ENCODE measurements around the gene CD3E. TPM values are rescaled to one million over a fixed set of nuclear protein-coding genes. Genes with fewer than 3 reads are reported as not detected.

CD3E gene
- total RNA-seq, 2 donors from 2014 or later: 338 to 500 TPM

- no peak for ATAC-seq (replicated peaks)
- Mint-ChIP-seq H3K27me3 (no peaks in the 10 kb centered on the region), H3K4me1 (peaks cover 7% of the 10 kb centered on the region), H3K4me3 (no peak overlapping the region), H3K36me3 (ENCODE audit: low read depth) (no peaks in the 10 kb centered on the region), H3K9me3 (no peaks in the 10 kb centered on the region), H3K27ac (no peak overlapping the region)
These were observed 20.8 kb downstream of the CD3E start for GRCh38 chr11:118325283-118325682.

GRCh38 chr11:118328745-118329144, 24.2 kb downstream of the CD3E start:
- H3K4me1 Mint-ChIP-seq: no peaks in the 10 kb centered on the region
- ATAC-seq (replicated peaks): no peak
- no peak overlapping the region for H3K4me3 Mint-ChIP-seq
- H3K27ac Mint-ChIP-seq: no peak overlapping the region
- H3K27me3 Mint-ChIP-seq: no peaks in the 10 kb centered on the region
- no peaks in the 10 kb centered on the region for H3K9me3 Mint-ChIP-seq
- H3K36me3 Mint-ChIP-seq (ENCODE audit: low read depth): no peaks in the 10 kb centered on the region

DNA sequence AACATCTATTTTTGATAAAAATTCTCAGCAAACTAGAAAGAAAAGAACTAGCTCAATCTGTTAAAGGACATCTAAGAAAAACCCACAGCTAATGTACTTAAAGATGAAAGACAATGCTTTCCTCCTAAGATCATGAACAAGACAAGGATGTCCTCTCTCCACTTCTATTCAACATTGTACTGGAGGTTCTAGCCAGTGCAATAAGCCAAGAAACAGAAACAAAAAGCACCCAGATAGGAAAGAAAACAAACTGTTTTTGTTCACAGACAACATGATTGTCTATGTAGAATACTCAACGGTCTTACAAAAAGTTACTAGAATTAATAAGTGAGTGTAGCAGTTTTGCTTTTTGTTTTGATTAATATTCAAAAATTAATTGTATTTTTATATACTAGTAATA, 30.2 kb downstream of the CD3E start:
- Mint-ChIP-seq H3K27me3 (no peaks in the 10 kb centered on the region), H3K4me1 (peaks cover 19% of the 10 kb centered on the region), H3K27ac (peak overlapping the region; percentile 77), H3K36me3 (ENCODE audit: low read depth) (peaks cover 39% of the 10 kb centered on the region), H3K9me3 (no peaks in the 10 kb centered on the region), H3K4me3 (peak overlapping the region; percentile 70)
- no peak for ATAC-seq (replicated peaks)

DNA sequence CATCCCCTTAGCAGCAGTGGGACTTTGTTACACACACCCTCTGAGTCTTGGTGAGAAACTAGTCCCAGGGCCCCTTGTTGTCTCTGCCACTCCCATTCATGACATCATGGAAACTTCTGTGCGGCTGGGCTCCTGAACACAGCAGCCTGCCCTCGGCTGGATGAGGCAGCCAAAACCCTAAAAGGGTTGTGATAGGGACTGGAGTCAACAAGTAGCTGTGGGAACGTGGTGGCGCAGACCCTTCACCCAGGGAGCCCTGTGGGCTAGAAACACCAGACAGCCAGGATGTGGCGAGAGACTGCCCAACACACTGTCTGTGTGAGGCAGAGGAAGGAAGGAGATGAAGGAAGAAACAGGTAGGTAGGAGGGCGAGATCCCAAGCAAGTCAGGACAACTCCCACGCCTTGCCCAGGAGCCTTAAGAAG, 34.1 kb downstream of the CD3E start:
- peaks cover 68% of the 10 kb centered on the region for H3K36me3 Mint-ChIP-seq (ENCODE audit: low read depth)
- H3K4me1 Mint-ChIP-seq: peaks cover 29% of the 10 kb centered on the region
- peak; percentile 74 for ATAC-seq (replicated peaks)
- H3K4me3 Mint-ChIP-seq: peak overlapping the region; percentile 91
- H3K27ac Mint-ChIP-seq: peak overlapping the region; percentile 99
- H3K9me3 Mint-ChIP-seq: no peaks in the 10 kb centered on the region
- H3K27me3 Mint-ChIP-seq: no peaks in the 10 kb centered on the region

- H3K27me3 Mint-ChIP-seq: no peaks in the 10 kb centered on the region
- H3K4me1 Mint-ChIP-seq: peaks cover 33% of the 10 kb centered on the region
- H3K9me3 Mint-ChIP-seq: no peaks in the 10 kb centered on the region
- peaks cover 68% of the 10 kb centered on the region for H3K36me3 Mint-ChIP-seq (ENCODE audit: low read depth)
- ATAC-seq (replicated peaks): peak; percentile 11
- H3K4me3 Mint-ChIP-seq: peak overlapping the region; percentile 91
- peak overlapping the region; percentile 99 for H3K27ac Mint-ChIP-seq
These were observed 34.9 kb downstream of the CD3E start for GRCh38 chr11:118339281-118339961.

DNA sequence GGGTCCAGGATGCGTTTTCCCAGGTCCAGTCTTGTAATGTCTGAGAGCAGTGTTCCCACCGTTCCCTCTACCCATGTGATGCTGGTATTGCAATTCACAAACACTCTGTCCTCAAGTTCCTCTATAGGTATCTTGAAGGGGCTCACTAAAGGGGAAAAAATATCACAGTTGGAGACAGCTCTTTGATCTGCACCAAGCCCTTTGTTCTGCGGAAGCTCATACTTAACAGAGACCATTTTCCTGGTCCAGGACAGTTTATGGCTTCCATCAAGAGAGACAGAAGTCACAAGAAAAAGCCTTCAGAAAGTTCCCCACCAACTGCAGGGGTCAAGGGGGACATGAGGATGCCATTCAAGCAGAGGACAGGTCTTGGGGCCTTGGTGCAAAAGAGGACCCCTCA, 35.9 kb downstream of the CD3E start:
- Mint-ChIP-seq H3K36me3 (ENCODE audit: low read depth) (peaks cover 70% of the 10 kb centered on the region), H3K4me1 (peaks cover 35% of the 10 kb centered on the region), H3K9me3 (no peaks in the 10 kb centered on the region), H3K27me3 (no peaks in the 10 kb centered on the region), H3K4me3 (peak overlapping the region; percentile 91), H3K27ac (peak overlapping the region; percentile 99)
- no peak for ATAC-seq (replicated peaks)

GRCh38 chr11:118341261-118341660, 36.7 kb downstream of the CD3E start:
- Mint-ChIP-seq H3K27me3 (no peaks in the 10 kb centered on the region), H3K9me3 (no peaks in the 10 kb centered on the region), H3K4me1 (peaks cover 39% of the 10 kb centered on the region), H3K36me3 (ENCODE audit: low read depth) (peaks cover 74% of the 10 kb centered on the region), H3K4me3 (peak overlapping the region; percentile 91), H3K27ac (peak overlapping the region; percentile 99)
- no peak for ATAC-seq (replicated peaks)

DNA sequence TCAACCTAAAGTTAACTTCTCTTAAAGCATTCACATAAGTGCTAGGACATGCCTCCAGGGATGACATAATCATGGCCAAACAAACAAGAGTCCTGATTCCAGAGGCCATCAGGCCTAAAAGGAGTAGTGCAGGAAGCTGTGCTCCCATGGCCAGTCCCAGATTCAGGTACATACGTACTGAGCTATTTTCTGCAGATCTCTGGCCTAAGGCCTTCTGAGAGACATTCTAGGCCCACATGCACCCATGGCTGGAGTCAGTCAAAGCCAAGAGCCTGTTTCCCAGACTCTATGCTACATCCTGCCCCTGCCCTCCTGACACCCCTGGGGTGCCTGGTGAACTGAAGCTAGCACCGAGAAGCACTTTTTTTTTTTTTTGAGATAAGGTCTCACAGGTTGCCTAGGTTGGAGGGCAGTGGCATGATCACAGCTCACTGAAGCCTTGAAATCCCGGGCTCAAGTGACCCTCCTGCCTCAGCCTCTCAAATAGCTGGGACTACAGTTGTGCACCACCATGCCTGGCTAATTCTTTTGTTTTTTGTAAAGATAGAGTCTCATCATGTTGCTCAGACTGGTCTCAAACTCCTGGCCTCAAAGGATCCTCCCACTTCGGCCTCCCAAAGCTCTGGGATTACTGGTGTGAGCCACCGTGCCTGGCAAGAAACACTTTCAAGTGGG, 37.4 kb downstream of the CD3E start:
- H3K4me3 Mint-ChIP-seq: peak overlapping the region; percentile 91
- no peak for ATAC-seq (replicated peaks)
- H3K27me3 Mint-ChIP-seq: no peaks in the 10 kb centered on the region
- peak overlapping the region; percentile 99 for H3K27ac Mint-ChIP-seq
- H3K4me1 Mint-ChIP-seq: peaks cover 43% of the 10 kb centered on the region
- no peaks in the 10 kb centered on the region for H3K9me3 Mint-ChIP-seq
- peaks cover 73% of the 10 kb centered on the region for H3K36me3 Mint-ChIP-seq (ENCODE audit: low read depth)

DNA sequence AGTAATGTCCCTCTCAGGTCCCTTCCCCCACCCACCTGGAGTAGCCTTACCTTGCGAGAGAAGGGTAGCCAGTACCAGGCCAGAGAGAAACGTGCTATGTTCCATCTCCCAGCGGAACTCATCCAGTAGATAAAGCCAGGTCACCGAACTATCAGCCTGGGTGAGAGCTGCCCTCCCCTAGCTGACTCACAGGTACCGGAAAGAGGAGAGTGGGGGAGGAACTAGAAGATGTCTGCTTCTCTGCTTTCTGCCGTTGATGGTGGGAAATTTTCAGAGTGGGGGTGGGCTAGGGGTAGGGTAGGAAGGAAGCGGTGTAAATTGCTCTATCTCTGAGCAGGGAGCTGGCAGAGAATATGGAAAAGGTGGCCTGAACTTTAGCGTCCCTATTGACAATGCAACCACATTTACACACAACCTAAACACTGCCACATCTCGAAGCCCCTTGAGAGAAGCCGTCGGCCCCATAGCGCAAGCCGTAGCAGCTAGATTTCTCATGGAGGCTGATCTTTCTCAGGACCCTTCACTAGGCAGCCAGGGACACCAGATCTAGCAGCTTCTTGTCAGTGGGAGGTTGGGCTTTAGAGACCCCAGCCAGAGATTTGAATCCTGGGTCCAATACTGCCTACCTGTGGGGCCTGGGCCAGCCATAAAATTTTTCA, 38.1 kb downstream of the CD3E start, which contains the start of gene CD3D:
Gene CD3D, minus strand, starts transcription at position 203 of the 659 bp plus-strand sequence. Its CDS starts 98 bp downstream, at position 105.
- H3K36me3 Mint-ChIP-seq (ENCODE audit: low read depth): peaks cover 74% of the 10 kb centered on the region
- peak within 1 kb of the TSS; percentile 99 for H3K27ac Mint-ChIP-seq
- no peaks in the 10 kb centered on the region for H3K27me3 Mint-ChIP-seq
- H3K4me1 Mint-ChIP-seq: peaks cover 46% of the 10 kb centered on the region
- H3K9me3 Mint-ChIP-seq: no peaks in the 10 kb centered on the region
- H3K4me3 Mint-ChIP-seq: peak within 1 kb of the TSS; percentile 91
- peak; percentile 69 for ATAC-seq (replicated peaks)

DNA sequence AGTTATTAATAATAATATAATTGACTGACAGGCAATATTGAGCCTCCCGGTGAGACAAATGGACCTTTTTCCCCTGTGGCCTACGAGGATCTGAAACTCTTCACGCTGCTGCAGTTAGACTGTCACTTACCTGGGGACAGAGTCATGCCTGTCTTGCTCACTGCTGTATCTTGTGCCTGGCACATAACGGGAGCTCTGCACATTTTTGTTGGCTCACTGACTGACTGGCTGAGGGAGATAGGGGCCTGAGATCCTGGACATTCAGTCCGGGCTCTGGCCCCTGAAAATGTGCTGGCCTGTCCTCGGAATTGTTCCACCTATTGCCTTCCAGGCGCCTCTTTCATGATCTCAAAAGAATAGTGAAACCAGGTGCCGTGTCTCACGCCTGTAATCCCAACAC, 38.7 kb downstream of the CD3E start:
- Mint-ChIP-seq H3K27ac (peak overlapping the region; percentile 99), H3K4me1 (peaks cover 48% of the 10 kb centered on the region), H3K27me3 (no peaks in the 10 kb centered on the region), H3K4me3 (peak overlapping the region; percentile 91), H3K9me3 (no peaks in the 10 kb centered on the region), H3K36me3 (ENCODE audit: low read depth) (peaks cover 68% of the 10 kb centered on the region)
- peak; percentile 45 for ATAC-seq (replicated peaks)

GRCh38 chr11:118343981-118344515, 39.5 kb downstream of the CD3E start, which contains the start of gene CD3G:
Gene CD3G, plus strand, starts transcription at chr11:118344344. Its CDS starts 80 bp downstream, at chr11:118344424.
- ATAC-seq (replicated peaks): peak; percentile 65
- Mint-ChIP-seq H3K27me3 (no peaks in the 10 kb centered on the region), H3K4me1 (peaks cover 50% of the 10 kb centered on the region), H3K4me3 (peak within 1 kb of the TSS; percentile 91), H3K9me3 (no peaks in the 10 kb centered on the region), H3K27ac (peak within 1 kb of the TSS; percentile 99), H3K36me3 (ENCODE audit: low read depth) (peaks cover 67% of the 10 kb centered on the region)

GRCh38 chr11:118349475-118349874, 44.9 kb downstream of the CD3E start:
- Mint-ChIP-seq H3K9me3 (no peaks in the 10 kb centered on the region), H3K4me3 (peak overlapping the region; percentile 2), H3K36me3 (ENCODE audit: low read depth) (peaks cover 86% of the 10 kb centered on the region), H3K27ac (peak overlapping the region; percentile 37), H3K4me1 (peaks cover 34% of the 10 kb centered on the region), H3K27me3 (no peaks in the 10 kb centered on the region)
- peak; percentile 18 for ATAC-seq (replicated peaks)

GRCh38 chr11:118353084-118353710, 48.7 kb downstream of the CD3E start:
- H3K4me1 Mint-ChIP-seq: peaks cover 20% of the 10 kb centered on the region
- H3K27me3 Mint-ChIP-seq: no peaks in the 10 kb centered on the region
- peak overlapping the region; percentile 61 for H3K27ac Mint-ChIP-seq
- H3K36me3 Mint-ChIP-seq (ENCODE audit: low read depth): peaks cover 68% of the 10 kb centered on the region
- ATAC-seq (replicated peaks): no peak
- no peaks in the 10 kb centered on the region for H3K9me3 Mint-ChIP-seq
- H3K4me3 Mint-ChIP-seq: no peak overlapping the region

GRCh38 chr11:118358071-118358470, 53.5 kb downstream of the CD3E start:
- Mint-ChIP-seq H3K9me3 (no peaks in the 10 kb centered on the region), H3K27ac (peak overlapping the region; percentile 99), H3K27me3 (no peaks in the 10 kb centered on the region), H3K4me3 (peak overlapping the region; percentile 100), H3K4me1 (peaks cover 26% of the 10 kb centered on the region), H3K36me3 (ENCODE audit: low read depth) (peaks cover 51% of the 10 kb centered on the region)
- no peak for ATAC-seq (replicated peaks)
